Diencephalon (tissue), 1 donor: ENCODE measurements around the gene PHC1. TPM values are rescaled to one million over a fixed set of nuclear protein-coding genes. Genes with fewer than 3 reads are reported as not detected.

Experiments used
- total RNA-seq: library from RNA; depleted of rRNA; stranded (reverse); fragments of >200 nt; gene quantifications from one replicate; pipeline ENCODE4 v1.2.3, GENCODE V29; 2014

Gene PHC1
- total RNA-seq = 32.1 TPM

GRCh38 chr12:8914033-8914715 is at the start of gene PHC1:
Gene PHC1, plus strand, starts transcription at chr12:8914509. Its CDS starts 3,169 bp downstream, at chr12:8917678.

GRCh38 chr12:8949342-8950220 is 35.3 kb downstream of the PHC1 start, which contains the start of gene M6PR:
Gene M6PR, minus strand, starts transcription at chr12:8949645. Its CDS starts 3,241 bp downstream, at chr12:8946404.

GRCh38 chr12:8989413-8989812 is 75.1 kb downstream of the PHC1 start, which contains the start of gene KLRG1:
Gene KLRG1, plus strand, starts transcription at chr12:8989546. Its CDS starts 90 bp downstream, at chr12:8989636.

Other genes starting within 250 kb of the PHC1 start
- 149 TPM for gene RIMKLB, start 216.5 kb upstream of the PHC1 start, total RNA-seq
- gene A2ML1, start 91.9 kb upstream of the PHC1 start, total RNA-seq = 2.3 TPM
- 75.7 TPM for gene M6PR, start 35.1 kb downstream of the PHC1 start, total RNA-seq
- 9.0 TPM for gene KLRG1, start 75.0 kb downstream of the PHC1 start, total RNA-seq
- gene A2M, start 201.4 kb downstream of the PHC1 start, total RNA-seq = 87.9 TPM